HG02973 (cell line): Measurements from ENCODE around the gene RIF1.

ENCODE experiments used
- ATAC-seq: cut with Tn5 transposase; IDR thresholded peaks from one replicate; pipeline ENCODE4 v1.9.1; 2021; ENCODE audit warnings: moderate library complexity; ENCODE audit not compliant: unreplicated experiment

Gene RIF1, protein sequence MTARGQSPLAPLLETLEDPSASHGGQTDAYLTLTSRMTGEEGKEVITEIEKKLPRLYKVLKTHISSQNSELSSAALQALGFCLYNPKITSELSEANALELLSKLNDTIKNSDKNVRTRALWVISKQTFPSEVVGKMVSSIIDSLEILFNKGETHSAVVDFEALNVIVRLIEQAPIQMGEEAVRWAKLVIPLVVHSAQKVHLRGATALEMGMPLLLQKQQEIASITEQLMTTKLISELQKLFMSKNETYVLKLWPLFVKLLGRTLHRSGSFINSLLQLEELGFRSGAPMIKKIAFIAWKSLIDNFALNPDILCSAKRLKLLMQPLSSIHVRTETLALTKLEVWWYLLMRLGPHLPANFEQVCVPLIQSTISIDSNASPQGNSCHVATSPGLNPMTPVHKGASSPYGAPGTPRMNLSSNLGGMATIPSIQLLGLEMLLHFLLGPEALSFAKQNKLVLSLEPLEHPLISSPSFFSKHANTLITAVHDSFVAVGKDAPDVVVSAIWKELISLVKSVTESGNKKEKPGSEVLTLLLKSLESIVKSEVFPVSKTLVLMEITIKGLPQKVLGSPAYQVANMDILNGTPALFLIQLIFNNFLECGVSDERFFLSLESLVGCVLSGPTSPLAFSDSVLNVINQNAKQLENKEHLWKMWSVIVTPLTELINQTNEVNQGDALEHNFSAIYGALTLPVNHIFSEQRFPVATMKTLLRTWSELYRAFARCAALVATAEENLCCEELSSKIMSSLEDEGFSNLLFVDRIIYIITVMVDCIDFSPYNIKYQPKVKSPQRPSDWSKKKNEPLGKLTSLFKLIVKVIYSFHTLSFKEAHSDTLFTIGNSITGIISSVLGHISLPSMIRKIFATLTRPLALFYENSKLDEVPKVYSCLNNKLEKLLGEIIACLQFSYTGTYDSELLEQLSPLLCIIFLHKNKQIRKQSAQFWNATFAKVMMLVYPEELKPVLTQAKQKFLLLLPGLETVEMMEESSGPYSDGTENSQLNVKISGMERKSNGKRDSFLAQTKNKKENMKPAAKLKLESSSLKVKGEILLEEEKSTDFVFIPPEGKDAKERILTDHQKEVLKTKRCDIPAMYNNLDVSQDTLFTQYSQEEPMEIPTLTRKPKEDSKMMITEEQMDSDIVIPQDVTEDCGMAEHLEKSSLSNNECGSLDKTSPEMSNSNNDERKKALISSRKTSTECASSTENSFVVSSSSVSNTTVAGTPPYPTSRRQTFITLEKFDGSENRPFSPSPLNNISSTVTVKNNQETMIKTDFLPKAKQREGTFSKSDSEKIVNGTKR (N-terminal part only)

GRCh38 chr2:151409601-151410484 lies at the start of gene RIF1:
TSS of gene RIF1 (plus strand) at chr2:151409902. CDS start at chr2:151410424, 522 bp downstream.
- ATAC-seq: peak; percentile 92

DNA sequence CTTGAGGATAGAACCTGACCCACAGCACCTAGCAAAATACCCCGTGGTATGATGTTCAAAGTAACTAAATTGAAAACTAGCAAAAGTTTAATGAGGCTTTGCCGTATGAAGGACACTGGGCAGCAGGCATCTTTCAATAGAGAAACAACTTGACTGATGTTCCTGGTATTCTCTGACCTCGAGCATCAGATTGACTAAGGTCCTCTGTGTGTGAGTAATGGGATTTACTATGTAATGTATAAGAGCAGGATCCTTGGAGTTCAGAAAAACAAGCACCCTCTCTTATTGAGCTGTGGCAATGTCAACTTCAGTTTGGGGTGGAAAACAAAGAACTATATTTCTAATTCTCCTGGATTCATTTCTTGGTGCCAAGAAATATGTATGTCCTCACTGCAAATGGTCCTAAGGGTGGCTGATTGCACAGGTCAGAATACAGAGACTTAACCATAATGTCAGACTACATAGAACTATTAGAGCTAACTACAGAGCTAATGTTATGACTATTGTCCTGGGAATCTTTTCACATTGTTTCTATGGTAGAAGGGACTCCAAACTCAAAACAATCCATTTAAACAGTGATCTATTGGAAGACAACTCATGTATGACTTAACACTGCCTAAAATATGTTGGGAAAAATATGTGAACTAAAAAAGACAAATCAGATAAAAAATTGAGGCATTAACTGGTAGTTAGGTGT lies 47.9 kb upstream of the RIF1 start:
- no peak for ATAC-seq

DNA sequence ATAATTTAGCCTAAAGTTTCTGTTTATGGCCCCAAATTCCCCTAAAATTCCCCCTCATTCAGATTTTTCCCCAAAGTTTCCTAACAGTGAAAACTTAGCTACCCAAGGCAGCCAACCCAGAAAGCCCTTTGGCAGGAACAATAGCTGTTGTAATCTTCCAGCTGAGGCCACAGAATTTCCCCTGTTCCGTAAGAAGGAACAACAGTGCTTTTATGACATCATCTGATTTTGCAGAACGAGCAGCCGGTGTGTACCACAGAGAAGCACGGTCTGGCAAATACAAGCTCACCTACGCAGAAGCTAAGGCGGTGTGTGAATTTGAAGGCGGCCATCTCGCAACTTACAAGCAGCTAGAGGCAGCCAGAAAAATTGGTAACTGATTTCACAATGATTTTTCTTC lies 46.0 kb upstream of the RIF1 start:
- ATAC-seq: peak; percentile 92

DNA sequence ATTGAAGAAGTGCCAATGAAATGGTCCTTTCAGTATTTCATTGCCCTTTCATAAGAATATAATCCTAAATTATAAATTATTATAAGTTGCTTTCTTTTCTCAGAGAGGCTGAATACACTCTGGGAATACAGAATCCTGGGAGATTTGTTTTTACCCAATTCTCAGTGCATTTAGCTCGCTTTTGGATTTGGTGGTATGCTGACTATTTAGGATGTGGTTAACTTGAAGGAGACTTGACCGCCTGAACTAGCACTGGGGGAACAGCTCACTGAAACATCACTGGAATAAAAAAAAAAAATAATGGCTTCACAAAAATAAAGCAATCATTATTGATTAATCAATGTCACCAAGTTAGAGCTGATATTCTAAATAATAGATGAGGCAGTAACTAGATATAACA lies 42.1 kb upstream of the RIF1 start:
- ATAC-seq: no peak

DNA sequence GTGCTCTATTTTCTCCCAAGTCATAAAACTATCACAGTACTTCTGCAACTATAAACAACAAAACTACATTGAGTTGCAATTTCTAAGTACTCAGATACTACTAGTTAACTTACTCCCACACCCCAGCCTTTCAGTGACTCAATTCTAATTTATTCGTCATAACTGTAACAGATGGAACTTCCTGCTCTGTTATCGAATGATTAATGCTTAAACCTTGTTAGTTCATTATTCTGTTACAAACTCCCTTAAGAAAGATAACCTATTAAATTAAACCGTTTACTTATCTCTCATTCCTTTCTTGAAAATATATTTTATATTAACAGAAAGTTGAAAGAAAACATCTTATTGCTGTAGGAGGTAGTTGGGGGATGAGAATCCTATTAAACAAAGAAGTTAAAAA lies 35.3 kb upstream of the RIF1 start:
- peak; percentile 96 for ATAC-seq

DNA sequence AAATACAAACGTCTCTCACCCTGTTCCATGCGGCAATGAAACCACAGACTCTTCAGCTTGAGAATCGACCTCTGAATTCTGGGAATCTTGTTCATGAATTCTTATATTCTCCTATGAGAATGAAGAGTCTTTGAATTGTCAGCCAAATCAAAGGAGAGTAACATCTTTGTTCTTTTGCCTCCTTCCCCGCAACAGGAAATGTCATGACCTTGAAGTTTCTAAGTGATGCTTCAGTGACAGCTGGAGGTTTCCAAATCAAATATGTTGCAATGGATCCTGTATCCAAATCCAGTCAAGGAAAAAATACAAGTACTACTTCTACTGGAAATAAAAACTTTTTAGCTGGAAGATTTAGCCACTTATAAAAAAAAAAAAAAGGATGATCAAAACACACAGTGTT lies 30.5 kb upstream of the RIF1 start:
- no peak for ATAC-seq

DNA sequence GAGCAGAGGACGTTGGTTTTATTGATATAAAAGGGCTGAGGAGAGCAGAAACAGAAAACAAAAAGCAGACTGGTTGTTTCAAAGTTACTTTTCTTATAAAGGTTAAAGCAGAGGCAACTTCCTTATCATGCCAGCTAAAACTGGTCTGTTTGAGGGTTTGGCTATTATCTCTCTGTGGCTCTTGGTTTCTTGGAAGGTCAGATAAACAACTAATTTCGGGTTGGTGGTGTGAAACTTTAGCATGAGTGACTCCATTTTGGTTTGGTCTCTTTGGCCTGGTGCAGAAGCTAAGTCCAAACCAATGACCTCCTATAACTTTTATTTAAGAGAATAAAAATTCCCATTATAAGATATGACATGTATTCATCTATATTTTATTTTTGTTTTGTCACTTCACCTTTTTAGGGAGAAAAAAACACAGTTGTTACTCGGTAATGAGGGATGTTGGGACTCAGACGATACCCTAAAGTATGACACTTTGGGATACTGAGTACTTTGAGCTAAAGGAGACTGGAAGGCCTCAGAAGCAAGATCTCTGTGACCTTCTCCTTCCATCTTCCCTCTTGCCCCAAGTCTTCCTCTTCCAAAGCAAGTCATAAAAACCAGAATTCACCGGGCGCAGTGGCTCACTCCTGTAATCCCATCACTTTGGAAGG lies 29.0 kb upstream of the RIF1 start:
- no peak for ATAC-seq

GRCh38 chr2:151381266-151381665 lies 28.4 kb upstream of the RIF1 start:
- ATAC-seq: no peak

GRCh38 chr2:151388011-151388410 lies 21.7 kb upstream of the RIF1 start:
- ATAC-seq: no peak

- ATAC-seq: no peak
Observed at GRCh38 chr2:151391436-151391835, 18.3 kb upstream of the RIF1 start.

DNA sequence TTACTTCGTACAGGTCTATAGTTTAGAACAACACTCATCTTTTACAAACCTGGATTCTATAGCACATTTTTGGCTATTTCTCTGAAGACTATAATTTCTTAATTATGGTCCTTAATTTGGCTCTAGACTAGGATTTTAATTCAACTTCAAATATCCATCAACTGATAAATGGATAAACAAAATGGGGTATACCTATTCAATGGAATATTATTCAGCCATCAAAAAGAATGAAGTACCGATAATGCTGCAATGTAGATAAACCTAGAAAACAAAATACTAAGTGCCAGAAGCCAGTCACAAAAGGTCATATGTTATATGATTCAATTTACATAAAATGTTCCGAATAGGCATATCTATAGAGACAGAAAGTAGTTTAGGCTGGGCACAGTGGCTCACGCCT lies 15.2 kb upstream of the RIF1 start:
- ATAC-seq: no peak

GRCh38 chr2:151395509-151396374 lies 14.0 kb upstream of the RIF1 start:
- ATAC-seq: no peak

DNA sequence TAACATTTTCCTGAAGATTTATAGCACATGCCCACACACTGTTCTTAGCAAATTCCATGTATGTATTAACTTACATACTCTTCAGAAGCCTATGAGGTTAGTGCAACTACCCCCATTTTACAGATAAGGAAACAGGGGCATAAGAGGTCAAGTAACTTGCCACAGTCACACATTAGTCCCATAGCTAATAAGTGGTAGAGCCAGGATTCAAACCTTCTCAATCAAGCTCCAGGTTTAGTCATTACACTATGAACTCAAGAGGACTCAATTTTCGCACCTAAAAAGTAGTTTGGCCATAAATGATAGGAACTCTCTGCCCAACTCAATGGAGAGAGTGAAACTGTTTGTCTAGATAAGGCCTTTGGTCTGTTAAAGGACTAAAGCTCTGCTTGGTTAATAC lies 9.7 kb upstream of the RIF1 start:
- ATAC-seq: no peak

DNA sequence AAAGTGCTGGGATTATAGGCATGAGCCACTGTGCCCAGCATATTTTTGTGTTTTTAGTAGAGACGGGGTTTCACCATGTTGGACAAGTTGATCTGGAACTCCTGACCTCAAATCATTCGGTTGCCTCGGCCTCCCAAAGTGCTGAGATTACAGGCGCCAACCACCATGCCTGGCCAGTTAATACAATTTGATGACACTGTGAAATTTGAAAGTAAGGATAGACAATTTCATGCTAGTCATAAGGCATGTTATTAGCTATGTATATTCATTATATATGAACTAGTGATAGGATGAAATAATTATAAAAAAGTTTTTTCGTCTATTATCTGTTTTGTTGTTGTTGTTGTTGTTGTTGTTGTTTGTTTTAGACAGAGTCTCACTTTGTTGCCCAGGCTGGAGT lies 8.6 kb upstream of the RIF1 start:
- no peak for ATAC-seq

GRCh38 chr2:151403914-151404313 lies 5.8 kb upstream of the RIF1 start:
- ATAC-seq: no peak

DNA sequence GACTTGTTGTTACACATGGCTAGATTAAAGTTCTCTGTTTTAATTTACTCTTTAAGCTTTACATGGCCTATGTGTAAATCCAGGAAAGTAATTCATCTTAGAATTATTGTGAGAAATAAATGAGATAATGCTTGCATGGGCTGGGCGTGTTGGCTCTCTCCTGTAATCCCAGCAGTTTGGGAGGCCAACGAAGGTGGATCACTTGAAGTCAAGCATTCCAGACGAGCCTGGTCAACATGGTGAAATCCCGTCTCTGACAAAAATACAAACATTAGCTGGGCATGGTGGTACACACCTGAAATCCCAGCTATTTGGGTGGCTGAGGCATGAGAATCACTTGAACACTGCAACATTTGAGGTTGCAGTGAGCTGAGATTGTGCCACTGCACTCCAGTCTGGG lies 4.3 kb upstream of the RIF1 start:
- no peak for ATAC-seq

DNA sequence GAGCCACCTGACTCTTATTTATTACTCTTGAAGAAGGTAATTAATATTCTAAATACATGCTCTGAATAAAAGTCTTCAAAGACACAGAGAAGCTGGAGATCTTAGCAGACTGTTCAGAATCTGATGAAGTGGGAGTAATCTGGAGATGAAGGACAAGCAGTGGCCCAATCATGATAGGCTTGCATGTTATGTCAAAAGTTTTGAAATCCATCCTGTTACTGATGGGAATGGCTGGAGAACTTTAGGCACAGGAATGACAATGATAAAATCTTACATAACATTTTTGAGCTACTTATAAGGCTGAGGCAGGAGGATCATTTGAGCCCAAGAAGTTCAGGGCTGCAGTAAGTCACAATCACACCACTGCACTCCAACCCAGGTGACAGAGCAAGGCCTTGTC lies 2.4 kb upstream of the RIF1 start:
- no peak for ATAC-seq
